ENCODE measurements around the gene SLC35F5.
"Not testable (repeated sequence)": the region's sequence is repeated elsewhere in the genome, so short reads cannot be mapped to it uniquely, and the experiment has no call there.

Gene SLC35F5

DNA sequence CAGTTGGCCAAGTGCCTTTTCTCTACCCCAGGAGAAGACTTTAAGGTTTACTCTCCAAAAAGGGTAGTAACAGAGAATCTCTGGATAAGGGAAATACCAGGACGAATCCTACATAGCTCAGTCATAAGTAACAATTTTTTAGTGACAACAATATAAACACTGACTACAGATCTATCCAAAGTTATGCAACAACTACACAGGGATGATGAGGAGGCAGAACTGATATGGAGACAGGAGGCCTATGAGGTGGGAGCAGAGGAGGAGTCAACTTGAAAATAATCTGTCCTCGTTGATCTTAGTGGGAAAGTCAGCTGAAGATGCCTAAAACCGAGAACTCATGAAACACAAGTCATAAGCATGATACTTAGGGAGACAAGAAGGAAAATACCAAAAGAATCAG is 40.2 kb downstream of the SLC35F5 start:
- H3K9me3 ChIP-seq (ENCODE audit: control insufficient read depth, low read length) = no peaks in the 10 kb centered on the region
- no peaks in the 10 kb centered on the region for H3K4me1 ChIP-seq (ENCODE audit: control insufficient read depth, insufficient read depth, low read length, poor library complexity, severe bottlenecking)
- no peak overlapping the region for H3K27ac ChIP-seq (ENCODE audit: insufficient read depth, low read length, poor library complexity, severe bottlenecking)
- H3K4me3 ChIP-seq (ENCODE audit: insufficient read depth, low read depth, low read length, poor library complexity, severe bottlenecking) = no peak overlapping the region
- no peak for DNase-seq
- no peaks in the 10 kb centered on the region for H3K27me3 ChIP-seq (replicated peaks; ENCODE audit: control insufficient read depth, insufficient read depth, low read length, poor library complexity, severe bottlenecking)
- no peaks in the 10 kb centered on the region for H3K36me3 ChIP-seq (ENCODE audit: control insufficient read depth, insufficient read depth, low read length)

DNA sequence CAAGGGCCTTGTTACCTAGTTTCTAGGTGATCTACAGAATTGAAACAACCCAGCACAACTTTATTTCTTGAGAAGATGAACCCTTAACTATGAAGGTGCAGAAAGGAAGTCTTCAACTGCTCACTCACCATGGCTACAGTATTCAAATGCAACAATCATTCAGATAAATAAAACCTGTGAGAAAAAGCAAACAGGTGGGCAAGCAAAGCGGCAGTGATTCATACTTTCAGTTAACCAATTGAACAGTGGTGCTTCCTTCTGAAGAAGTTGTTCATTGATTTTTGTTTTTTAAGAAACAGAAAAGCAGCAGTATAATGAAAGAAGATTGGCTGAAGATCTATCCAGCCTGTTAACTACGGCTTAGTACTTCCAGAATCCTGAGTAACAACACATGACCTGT is 43.5 kb downstream of the SLC35F5 start:
- Histone ChIP-seq H3K9me3 (ENCODE audit: control insufficient read depth, low read length) (no peaks in the 10 kb centered on the region), H3K36me3 (ENCODE audit: control insufficient read depth, insufficient read depth, low read length) (no peaks in the 10 kb centered on the region), H3K27ac (ENCODE audit: insufficient read depth, low read length, poor library complexity, severe bottlenecking) (no peak overlapping the region), H3K27me3 (replicated peaks; ENCODE audit: control insufficient read depth, insufficient read depth, low read length, poor library complexity, severe bottlenecking) (no peaks in the 10 kb centered on the region), H3K4me3 (ENCODE audit: insufficient read depth, low read depth, low read length, poor library complexity, severe bottlenecking) (no peak overlapping the region), H3K4me1 (ENCODE audit: control insufficient read depth, insufficient read depth, low read length, poor library complexity, severe bottlenecking) (no peaks in the 10 kb centered on the region)
- DNase-seq = no peak

DNA sequence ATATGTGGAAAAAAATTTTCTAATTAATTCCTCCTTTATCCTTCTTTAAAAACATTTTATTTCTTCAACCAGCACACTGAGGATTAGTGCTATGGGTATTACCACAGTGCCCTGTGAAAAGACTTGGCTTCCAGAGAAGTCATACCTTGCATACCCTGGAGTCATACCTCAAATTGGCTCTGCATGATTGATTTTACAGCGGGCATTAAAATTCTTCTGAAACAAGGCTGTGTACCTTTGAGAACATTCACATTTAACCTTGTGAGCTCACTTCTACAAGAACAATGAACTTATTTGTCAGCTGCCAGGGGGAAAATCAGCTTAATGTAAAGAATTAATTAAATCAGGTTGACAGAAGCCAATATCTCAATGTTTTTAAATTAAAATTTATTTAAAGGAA is 44.6 kb downstream of the SLC35F5 start:
- Histone ChIP-seq H3K4me3 (ENCODE audit: insufficient read depth, low read depth, low read length, poor library complexity, severe bottlenecking) (no peak overlapping the region), H3K27ac (ENCODE audit: insufficient read depth, low read length, poor library complexity, severe bottlenecking) (no peak overlapping the region), H3K36me3 (ENCODE audit: control insufficient read depth, insufficient read depth, low read length) (no peaks in the 10 kb centered on the region), H3K4me1 (ENCODE audit: control insufficient read depth, insufficient read depth, low read length, poor library complexity, severe bottlenecking) (no peaks in the 10 kb centered on the region), H3K27me3 (replicated peaks; ENCODE audit: control insufficient read depth, insufficient read depth, low read length, poor library complexity, severe bottlenecking) (no peaks in the 10 kb centered on the region), H3K9me3 (ENCODE audit: control insufficient read depth, low read length) (no peaks in the 10 kb centered on the region)
- no peak for DNase-seq

DNA sequence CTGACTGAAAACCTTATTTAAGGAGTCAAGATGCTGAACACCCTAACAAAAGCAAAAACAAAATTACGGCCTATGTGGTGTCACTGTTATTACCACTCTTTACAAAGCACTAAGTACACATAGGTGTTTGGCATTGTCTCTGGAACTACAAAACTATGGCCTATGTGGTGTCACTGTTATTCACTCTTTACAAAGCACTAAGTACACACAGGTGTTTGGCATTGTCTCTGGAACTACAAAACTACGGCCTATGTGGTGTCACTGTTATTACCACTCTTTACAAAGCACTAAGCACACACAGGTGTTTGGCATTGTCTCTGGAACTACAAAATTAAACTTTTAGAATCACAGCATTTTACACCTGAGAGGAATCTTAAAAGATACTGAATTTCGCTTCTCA is 47.4 kb downstream of the SLC35F5 start:
- H3K4me3 ChIP-seq (ENCODE audit: insufficient read depth, low read depth, low read length, poor library complexity, severe bottlenecking) = no peak overlapping the region
- no peaks in the 10 kb centered on the region for H3K36me3 ChIP-seq (ENCODE audit: control insufficient read depth, insufficient read depth, low read length)
- H3K9me3 ChIP-seq (ENCODE audit: control insufficient read depth, low read length) = no peaks in the 10 kb centered on the region
- no peaks in the 10 kb centered on the region for H3K27me3 ChIP-seq (replicated peaks; ENCODE audit: control insufficient read depth, insufficient read depth, low read length, poor library complexity, severe bottlenecking)
- H3K27ac ChIP-seq (ENCODE audit: insufficient read depth, low read length, poor library complexity, severe bottlenecking) = no peak overlapping the region
- no peak for DNase-seq
- H3K4me1 ChIP-seq (ENCODE audit: control insufficient read depth, insufficient read depth, low read length, poor library complexity, severe bottlenecking) = no peaks in the 10 kb centered on the region

DNA sequence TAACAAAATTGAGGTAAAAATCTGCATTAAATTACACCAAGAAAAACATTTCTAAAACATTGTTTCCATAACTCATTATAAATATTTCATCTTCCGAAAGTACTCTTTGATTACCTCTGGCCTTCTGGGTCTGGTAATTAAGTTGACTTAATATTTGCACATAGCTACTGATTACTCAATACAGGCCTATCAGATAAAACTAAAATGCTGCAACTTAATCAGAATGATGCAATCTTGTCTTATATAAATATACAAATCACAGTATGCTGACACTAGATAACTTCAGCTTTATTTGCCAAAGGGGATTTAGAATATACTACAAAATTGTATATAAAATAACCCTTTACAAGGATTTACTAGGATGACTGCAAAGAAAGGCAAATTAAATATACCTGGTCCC is 49.3 kb downstream of the SLC35F5 start:
- Histone ChIP-seq H3K27ac (ENCODE audit: insufficient read depth, low read length, poor library complexity, severe bottlenecking) (no peak overlapping the region), H3K4me3 (ENCODE audit: insufficient read depth, low read depth, low read length, poor library complexity, severe bottlenecking) (no peak overlapping the region), H3K4me1 (ENCODE audit: control insufficient read depth, insufficient read depth, low read length, poor library complexity, severe bottlenecking) (no peaks in the 10 kb centered on the region), H3K36me3 (ENCODE audit: control insufficient read depth, insufficient read depth, low read length) (no peaks in the 10 kb centered on the region), H3K9me3 (ENCODE audit: control insufficient read depth, low read length) (no peaks in the 10 kb centered on the region), H3K27me3 (replicated peaks; ENCODE audit: control insufficient read depth, insufficient read depth, low read length, poor library complexity, severe bottlenecking) (no peaks in the 10 kb centered on the region)
- DNase-seq = no peak

DNA sequence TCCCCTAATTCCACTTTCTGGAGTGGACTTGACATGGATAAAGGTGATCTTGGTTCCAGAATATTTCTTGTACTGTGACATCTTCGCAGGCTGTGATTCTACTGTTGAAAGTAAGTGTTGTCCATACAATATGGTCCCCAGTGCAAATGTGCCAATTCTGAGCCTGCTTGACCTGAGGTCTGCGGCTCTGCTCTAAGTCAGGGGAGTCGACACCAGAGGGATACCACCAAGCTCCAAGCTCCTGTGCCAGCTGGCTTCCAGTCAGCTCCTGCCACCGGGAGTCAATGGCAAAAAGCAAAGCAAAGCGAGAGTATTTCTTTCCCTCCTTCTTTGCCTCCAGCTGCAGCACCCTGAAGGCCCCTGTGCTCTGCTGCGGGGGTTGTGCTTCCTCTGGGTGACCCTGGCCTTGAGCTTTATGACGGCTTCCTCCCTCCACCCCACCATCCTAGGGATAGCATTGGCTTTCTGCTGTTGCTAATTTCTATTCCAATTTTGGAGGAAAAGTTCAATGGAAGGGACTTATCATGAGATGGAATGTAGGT is 50.4 kb downstream of the SLC35F5 start:
- DNase-seq = no peak
- Histone ChIP-seq H3K4me1 (ENCODE audit: control insufficient read depth, insufficient read depth, low read length, poor library complexity, severe bottlenecking) (no peaks in the 10 kb centered on the region), H3K27ac (ENCODE audit: insufficient read depth, low read length, poor library complexity, severe bottlenecking) (no peak overlapping the region), H3K36me3 (ENCODE audit: control insufficient read depth, insufficient read depth, low read length) (no peaks in the 10 kb centered on the region), H3K9me3 (ENCODE audit: control insufficient read depth, low read length) (no peaks in the 10 kb centered on the region), H3K4me3 (ENCODE audit: insufficient read depth, low read depth, low read length, poor library complexity, severe bottlenecking) (no peak overlapping the region), H3K27me3 (replicated peaks; ENCODE audit: control insufficient read depth, insufficient read depth, low read length, poor library complexity, severe bottlenecking) (no peaks in the 10 kb centered on the region)

DNA sequence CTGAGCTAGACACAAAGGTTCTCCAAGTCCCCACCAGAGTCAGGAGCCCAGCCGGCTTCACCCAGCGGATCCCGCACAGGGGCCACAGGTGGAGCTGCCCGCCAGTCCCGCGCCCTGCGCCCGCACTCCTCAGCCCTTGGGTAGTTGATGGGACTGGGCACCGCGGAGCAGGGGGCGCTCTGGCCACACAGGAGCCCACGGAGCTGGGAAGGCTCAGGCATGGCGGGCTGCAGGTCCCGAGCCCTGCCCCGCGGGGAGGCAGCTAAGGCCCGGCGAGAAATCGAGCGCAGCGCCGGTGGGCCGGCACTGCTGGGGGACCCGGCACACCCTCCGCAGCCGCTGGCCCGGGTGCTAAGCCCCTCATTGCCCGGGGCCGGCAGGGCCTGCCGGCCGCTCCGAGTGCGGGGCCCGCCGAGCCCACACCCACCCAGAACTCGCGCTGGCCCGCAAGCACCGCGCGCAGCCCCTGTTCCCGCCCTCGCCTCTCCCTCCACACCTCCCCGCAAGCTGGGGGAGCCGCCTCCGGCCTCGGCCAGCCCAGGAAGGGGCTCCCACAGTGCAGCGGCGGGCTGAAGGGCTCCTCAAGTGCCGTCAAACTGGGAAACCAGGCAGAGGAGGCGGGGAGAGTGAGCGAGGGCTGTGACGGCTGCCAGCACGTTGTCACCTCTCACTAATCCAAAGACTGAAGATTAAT is 52.0 kb downstream of the SLC35F5 start:
- H3K4me3 ChIP-seq (ENCODE audit: insufficient read depth, low read depth, low read length, poor library complexity, severe bottlenecking); H3K27ac ChIP-seq (ENCODE audit: insufficient read depth, low read length, poor library complexity, severe bottlenecking); DNase-seq; H3K27me3 ChIP-seq (replicated peaks; ENCODE audit: control insufficient read depth, insufficient read depth, low read length, poor library complexity, severe bottlenecking); H3K36me3 ChIP-seq (ENCODE audit: control insufficient read depth, insufficient read depth, low read length); H3K9me3 ChIP-seq (ENCODE audit: control insufficient read depth, low read length); H3K4me1 ChIP-seq (ENCODE audit: control insufficient read depth, insufficient read depth, low read length, poor library complexity, severe bottlenecking): not testable (repeated sequence)

DNA sequence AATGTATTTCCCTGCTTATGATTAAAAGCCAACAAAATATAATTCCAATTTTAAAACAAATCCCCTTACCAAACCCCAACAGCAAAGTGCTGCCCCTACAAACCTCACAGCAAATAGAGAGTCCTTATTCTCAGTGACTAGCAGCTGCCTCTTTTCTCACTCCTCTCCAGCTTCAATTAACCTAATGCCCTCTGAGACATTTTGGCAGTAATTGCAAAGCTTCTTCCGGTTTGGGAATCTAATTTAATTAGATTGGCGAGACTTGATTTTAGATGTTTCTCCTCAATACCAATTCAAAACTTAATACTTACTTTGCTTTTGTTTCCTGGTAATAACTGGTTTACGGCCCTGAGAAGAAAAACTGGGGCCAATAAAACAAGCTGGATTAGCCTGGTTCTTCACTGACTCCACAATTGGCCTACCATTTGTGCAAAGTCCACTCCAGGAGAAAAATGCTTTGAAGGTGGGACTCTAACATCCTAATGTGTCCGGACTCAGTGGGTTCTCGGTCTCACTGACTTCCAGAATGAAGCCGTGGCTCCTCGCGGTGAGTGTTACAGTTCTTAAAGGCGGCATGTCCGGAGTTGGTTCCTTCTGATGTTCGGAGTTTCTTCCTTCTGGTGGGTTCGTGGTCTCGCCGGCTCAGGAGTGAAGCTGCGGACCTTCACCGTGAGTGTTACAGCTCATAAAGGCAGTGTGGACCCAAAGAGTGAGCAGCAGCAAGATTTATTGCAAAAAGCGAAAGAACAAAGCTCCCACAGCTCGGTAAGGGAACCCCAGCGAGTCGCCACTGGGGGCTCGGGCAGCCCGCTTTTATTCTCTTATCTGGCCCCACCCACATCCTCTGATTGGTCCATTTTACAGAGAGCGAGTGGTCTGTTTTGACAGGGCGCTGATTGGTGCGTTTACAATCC is 52.8 kb downstream of the SLC35F5 start:
- H3K9me3 ChIP-seq (ENCODE audit: control insufficient read depth, low read length) = no peaks in the 10 kb centered on the region
- H3K36me3 ChIP-seq (ENCODE audit: control insufficient read depth, insufficient read depth, low read length) = no peaks in the 10 kb centered on the region
- no peaks in the 10 kb centered on the region for H3K27me3 ChIP-seq (replicated peaks; ENCODE audit: control insufficient read depth, insufficient read depth, low read length, poor library complexity, severe bottlenecking)
- H3K4me1 ChIP-seq (ENCODE audit: control insufficient read depth, insufficient read depth, low read length, poor library complexity, severe bottlenecking) = no peaks in the 10 kb centered on the region
- DNase-seq = no peak
- H3K4me3 ChIP-seq (ENCODE audit: insufficient read depth, low read depth, low read length, poor library complexity, severe bottlenecking) = no peak overlapping the region
- H3K27ac ChIP-seq (ENCODE audit: insufficient read depth, low read length, poor library complexity, severe bottlenecking) = no peak overlapping the region

DNA sequence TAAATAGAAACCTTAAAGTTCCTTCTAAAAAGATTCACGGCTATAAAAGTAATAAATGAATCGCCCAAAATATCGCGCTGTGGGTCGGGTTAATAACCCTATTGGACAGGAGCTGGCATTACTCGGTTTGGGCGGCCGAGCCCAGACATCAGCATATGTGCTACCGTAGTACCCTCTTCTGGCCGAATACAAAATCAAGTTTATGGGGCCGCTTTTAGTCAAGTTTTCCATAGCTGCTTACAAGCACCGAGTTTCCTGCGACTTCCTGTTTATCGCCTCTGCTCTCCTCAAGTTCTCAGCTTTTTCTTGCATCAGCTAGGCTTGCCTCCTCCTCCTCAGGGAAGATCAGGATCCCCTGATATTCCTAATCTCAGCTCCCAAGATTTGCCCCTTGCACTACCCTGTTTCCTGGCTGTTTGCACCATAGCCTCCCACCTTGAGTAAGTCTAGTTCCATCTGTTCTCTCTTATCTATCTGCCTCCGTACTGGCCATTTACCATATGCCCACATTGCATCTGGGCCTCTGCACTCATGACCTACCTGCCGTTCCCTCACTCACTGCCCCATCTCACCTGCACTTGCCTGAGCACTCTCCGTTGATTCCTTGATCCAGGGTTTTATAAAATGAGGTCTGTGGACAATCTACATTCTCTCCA is 56.1 kb downstream of the SLC35F5 start:
- no peak overlapping the region for H3K4me3 ChIP-seq (ENCODE audit: insufficient read depth, low read depth, low read length, poor library complexity, severe bottlenecking)
- peak; percentile 11 to 25 (median 11) for DNase-seq
- H3K27me3 ChIP-seq (replicated peaks; ENCODE audit: control insufficient read depth, insufficient read depth, low read length, poor library complexity, severe bottlenecking) = no peaks in the 10 kb centered on the region
- H3K4me1 ChIP-seq (ENCODE audit: control insufficient read depth, insufficient read depth, low read length, poor library complexity, severe bottlenecking) = no peaks in the 10 kb centered on the region
- H3K9me3 ChIP-seq (ENCODE audit: control insufficient read depth, low read length) = no peaks in the 10 kb centered on the region
- no peak overlapping the region for H3K27ac ChIP-seq (ENCODE audit: insufficient read depth, low read length, poor library complexity, severe bottlenecking)
- no peaks in the 10 kb centered on the region for H3K36me3 ChIP-seq (ENCODE audit: control insufficient read depth, insufficient read depth, low read length)
